Hindlimb muscle (tissue), 1 donor: ENCODE data around the gene KRT14. TPM values are rescaled to one million over a fixed set of nuclear protein-coding genes. Genes with fewer than 3 reads are reported as not detected.
"Not testable (repeated sequence)": the region's sequence is repeated elsewhere in the genome, so short reads cannot be mapped to it uniquely, and the experiment has no call there.

Experiments
- DNase-seq: peaks from one replicate; pipeline ENCODE4 v3.0.0-alpha.2; 2013
- polyA plus RNA-seq: library from polyadenylated mRNA; unstranded; fragments of 120-200 nt; gene quantifications from one replicate; pipeline ENCODE4 v1.2.1, GENCODE V29; 2013; ENCODE audit not compliant: insufficient read length

KRT14 gene
- polyA plus RNA-seq, 1 donor, result 2.5 TPM

- not testable (repeated sequence) for DNase-seq
Observed at GRCh38 chr17:41622340-41623183, 35.9 kb upstream of the KRT14 start.

GRCh38 chr17:41621916-41622315 is 35.2 kb upstream of the KRT14 start:
- DNase-seq, result no peak

GRCh38 chr17:41621435-41621817 is 34.7 kb upstream of the KRT14 start:
- DNase-seq, result not testable (repeated sequence)

GRCh38 chr17:41620583-41621434 is 34.1 kb upstream of the KRT14 start:
- DNase-seq, result no peak

GRCh38 chr17:41619927-41620582 is 33.4 kb upstream of the KRT14 start:
- DNase-seq, result not testable (repeated sequence)

- no peak for DNase-seq
Observed at GRCh38 chr17:41619036-41619926, 32.6 kb upstream of the KRT14 start.

GRCh38 chr17:41618341-41619035 is 31.8 kb upstream of the KRT14 start:
- DNase-seq, result no peak

GRCh38 chr17:41617698-41618097 is 31.0 kb upstream of the KRT14 start:
- no peak for DNase-seq

GRCh38 chr17:41617136-41617535 is 30.4 kb upstream of the KRT14 start:
- no peak for DNase-seq

GRCh38 chr17:41616486-41616885 is 29.8 kb upstream of the KRT14 start:
- DNase-seq, result not testable (repeated sequence)

GRCh38 chr17:41615454-41615853 is 28.8 kb upstream of the KRT14 start:
- DNase-seq, result no peak

- DNase-seq, result not testable (repeated sequence)
Observed at GRCh38 chr17:41614767-41615166, 28.1 kb upstream of the KRT14 start.

- DNase-seq, result no peak
Observed at GRCh38 chr17:41614098-41614497, 27.4 kb upstream of the KRT14 start.

GRCh38 chr17:41613277-41614082 is 26.8 kb upstream of the KRT14 start:
- DNase-seq, result no peak

GRCh38 chr17:41612376-41613160 is 25.9 kb upstream of the KRT14 start, which contains the start of gene KRT16:
Gene KRT16 (minus strand): TSS chr17:41612767. CDS start chr17:41612688, 79 bp downstream.
- DNase-seq, result not testable (repeated sequence)

GRCh38 chr17:41610965-41611640 is 24.4 kb upstream of the KRT14 start:
- no peak for DNase-seq

- not testable (repeated sequence) for DNase-seq
Observed at GRCh38 chr17:41610061-41610517, 23.4 kb upstream of the KRT14 start.

GRCh38 chr17:41606930-41607329 is 20.2 kb upstream of the KRT14 start:
- DNase-seq, result not testable (repeated sequence)

GRCh38 chr17:41602524-41602923 is 15.8 kb upstream of the KRT14 start:
- no peak for DNase-seq
